Gastroesophageal sphincter (tissue), 3 donors: ENCODE measurements around the gene PSD4.

Experiments used
- POLR2A ChIP-seq, 2 donors: fragments of 450-650 bp; IDR thresholded peaks; one replicate each; pipeline ENCODE4 v1.6.1; 2017; ENCODE audit warnings: antibody characterized with exemption in 2 of 2, mild to moderate bottlenecking in 2 of 2, moderate library complexity in 1 of 2
- TF ChIP-seq, protein P1 (sequence below), 4 experiments: fragments of 200-600 bp in 2 of 4; fragments of 450-650 bp in 2 of 4; sonication (generic) in 1 of 4; IDR thresholded peaks; one replicate each; pipeline ENCODE4 v1.5.1; 2017 to 2019; ENCODE audit warnings: antibody characterized with exemption in 4 of 4, mild to moderate bottlenecking in 2 of 4, moderate library complexity in 2 of 4

DNA sequence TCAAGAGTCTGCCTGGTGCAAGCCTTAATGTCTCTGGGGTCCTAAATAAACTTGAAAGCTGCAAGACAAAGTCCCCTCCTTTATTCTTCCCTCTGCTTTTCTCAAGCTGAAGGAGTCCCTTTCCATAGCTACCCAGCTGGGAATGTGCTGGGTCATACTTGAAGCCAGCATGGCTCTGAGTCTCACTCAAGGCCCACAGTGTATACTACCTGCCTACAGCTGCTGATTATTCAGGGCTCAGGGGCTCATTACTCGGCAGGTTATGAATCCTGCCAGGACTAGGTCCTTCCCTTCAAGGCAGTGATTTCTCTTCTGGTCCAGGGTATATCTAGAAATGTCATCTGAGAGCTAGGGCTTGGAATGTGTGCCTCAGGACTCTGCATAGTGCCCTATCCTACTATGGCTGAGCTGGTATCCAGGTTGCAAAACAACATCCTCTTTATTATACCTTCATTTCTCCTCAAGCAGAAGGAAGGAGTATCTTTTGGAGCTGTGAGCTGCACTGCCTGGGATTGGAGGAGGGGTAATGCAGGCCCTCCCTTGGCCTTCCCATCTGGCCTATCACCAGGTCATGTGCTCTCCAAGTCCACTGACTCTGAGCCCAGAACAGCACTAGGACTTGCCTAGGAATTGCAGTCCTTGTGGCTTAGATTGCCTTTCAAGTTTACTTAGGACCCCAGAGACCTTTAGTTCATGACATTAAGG is 24.1 kb upstream of the PSD4 start:
- no peak for TF ChIP-seq POLR2A (IDR thresholded peaks at IDR 0.05)
- TF ChIP-seq, protein P1, sequence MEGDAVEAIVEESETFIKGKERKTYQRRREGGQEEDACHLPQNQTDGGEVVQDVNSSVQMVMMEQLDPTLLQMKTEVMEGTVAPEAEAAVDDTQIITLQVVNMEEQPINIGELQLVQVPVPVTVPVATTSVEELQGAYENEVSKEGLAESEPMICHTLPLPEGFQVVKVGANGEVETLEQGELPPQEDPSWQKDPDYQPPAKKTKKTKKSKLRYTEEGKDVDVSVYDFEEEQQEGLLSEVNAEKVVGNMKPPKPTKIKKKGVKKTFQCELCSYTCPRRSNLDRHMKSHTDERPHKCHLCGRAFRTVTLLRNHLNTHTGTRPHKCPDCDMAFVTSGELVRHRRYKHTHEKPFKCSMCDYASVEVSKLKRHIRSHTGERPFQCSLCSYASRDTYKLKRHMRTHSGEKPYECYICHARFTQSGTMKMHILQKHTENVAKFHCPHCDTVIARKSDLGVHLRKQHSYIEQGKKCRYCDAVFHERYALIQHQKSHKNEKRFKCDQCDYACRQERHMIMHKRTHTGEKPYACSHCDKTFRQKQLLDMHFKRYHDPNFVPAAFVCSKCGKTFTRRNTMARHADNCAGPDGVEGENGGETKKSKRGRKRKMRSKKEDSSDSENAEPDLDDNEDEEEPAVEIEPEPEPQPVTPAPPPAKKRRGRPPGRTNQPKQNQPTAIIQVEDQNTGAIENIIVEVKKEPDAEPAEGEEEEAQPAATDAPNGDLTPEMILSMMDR (IDR thresholded peaks at IDR 0.05): no peak
